H9 (cell line): ENCODE measurements around the gene ROBO1. TPM values are rescaled to one million over a fixed set of nuclear protein-coding genes. Genes with fewer than 3 reads are reported as not detected.
"Not testable (repeated sequence)": the region's sequence is repeated elsewhere in the genome, so short reads cannot be mapped to it uniquely, and the experiment has no call there.

Experiments used
- DNase-seq: peaks from one replicate; pipeline ENCODE4 v3.0.0-alpha.2; 2017
- H2AFZ ChIP-seq: one replicate; pipeline ENCODE4 v1.6.1; 2013; ENCODE audit warnings: mild to moderate bottlenecking, low read length, control low read depth, moderate library complexity
- H2AK5ac ChIP-seq: 2 replicates; pipeline ENCODE4 v1.6.1; 2013; ENCODE audit warnings: low read length, control low read depth, mixed read lengths; ENCODE audit not compliant: insufficient read length
- H2BK120ac ChIP-seq: one replicate; pipeline ENCODE4 v1.6.1; 2013; ENCODE audit warnings: low read depth, mild to moderate bottlenecking, low read length, control low read depth, inconsistent platforms; ENCODE audit not compliant: poor library complexity, severe bottlenecking
- H2BK12ac ChIP-seq: 2 replicates; pipeline ENCODE4 v1.6.1; 2013; ENCODE audit warnings: low read length, control low read depth, mixed read lengths, low read depth; ENCODE audit not compliant: insufficient read length
- H2BK15ac ChIP-seq: 2 replicates; pipeline ENCODE4 v1.6.1; 2013; ENCODE audit warnings: low read depth, low read length, control low read depth
- H2BK20ac ChIP-seq: one replicate; pipeline ENCODE4 v1.6.1; 2013; ENCODE audit warnings: low read depth, mild to moderate bottlenecking, low read length, control low read depth, inconsistent platforms; ENCODE audit not compliant: poor library complexity, severe bottlenecking
- H2BK5ac ChIP-seq: 2 replicates; pipeline ENCODE4 v1.6.1; 2013; ENCODE audit warnings: low read length, control low read depth, mixed read lengths; ENCODE audit not compliant: insufficient read length
- H3K14ac ChIP-seq: 2 replicates; pipeline ENCODE4 v1.6.1; 2013; ENCODE audit warnings: low read length, control low read depth; ENCODE audit not compliant: insufficient read depth
- H3K18ac ChIP-seq: 2 replicates; pipeline ENCODE4 v1.6.1; 2013; ENCODE audit warnings: low read depth, mild to moderate bottlenecking, mixed read lengths, low read length, control low read depth; ENCODE audit not compliant: insufficient read length
- H3K23ac ChIP-seq: 2 replicates; pipeline ENCODE4 v1.6.1; 2013; ENCODE audit warnings: low read length, control low read depth, mixed read lengths, low read depth; ENCODE audit not compliant: insufficient read length
- H3K23me2 ChIP-seq: 2 replicates; pipeline ENCODE4 v1.6.1; 2013; ENCODE audit warnings: low read depth, mild to moderate bottlenecking, mixed read lengths, low read length, control low read depth; ENCODE audit not compliant: insufficient read length, poor library complexity, severe bottlenecking
- H3K27ac ChIP-seq: 2 replicates; pipeline ENCODE4 v1.5.1; 2013; ENCODE audit warnings: low read length, control low read depth, mixed read lengths, low read depth; ENCODE audit not compliant: insufficient read length
- H3K27me3 ChIP-seq: 2 replicates; pipeline ENCODE4 v1.6.1; 2013; ENCODE audit warnings: low read length, control low read depth, inconsistent platforms; ENCODE audit not compliant: insufficient read depth
- H3K4ac ChIP-seq: 2 replicates; pipeline ENCODE4 v1.6.1; 2013; ENCODE audit warnings: low read depth, mild to moderate bottlenecking, control low read depth, inconsistent platforms, low read length, moderate library complexity
- H3K4me1 ChIP-seq: 2 replicates; pipeline ENCODE4 v1.6.1; 2013; ENCODE audit warnings: low read length, control low read depth, inconsistent platforms; ENCODE audit not compliant: insufficient read depth
- H3K4me2 ChIP-seq: 2 replicates; pipeline ENCODE4 v1.6.1; 2013; ENCODE audit warnings: low read length, control low read depth, mixed read lengths; ENCODE audit not compliant: insufficient read length, insufficient read depth
- H3K56ac ChIP-seq: 2 replicates; pipeline ENCODE4 v1.6.1; 2013; ENCODE audit warnings: low read depth, mild to moderate bottlenecking, mixed read lengths, low read length, control low read depth; ENCODE audit not compliant: insufficient read length
- H3K79me1 ChIP-seq: 2 replicates; pipeline ENCODE4 v1.6.1; 2013; ENCODE audit warnings: low read depth, mild to moderate bottlenecking, moderate library complexity, low read length, control low read depth, inconsistent platforms; ENCODE audit not compliant: insufficient read depth, poor library complexity, severe bottlenecking
- H3K79me2 ChIP-seq: 2 replicates; pipeline ENCODE4 v1.6.1; 2013; ENCODE audit warnings: low read length, control low read depth, inconsistent platforms; ENCODE audit not compliant: insufficient read depth
- H3K9ac ChIP-seq: 2 replicates; pipeline ENCODE4 v1.6.1; 2013; ENCODE audit warnings: low read length, control low read depth, mixed read lengths; ENCODE audit not compliant: insufficient read length; ENCODE audit errors: extremely low read depth
- H3K9me3 ChIP-seq: one replicate; pipeline ENCODE4 v1.6.1; 2013; ENCODE audit warnings: low read depth, low read length, inconsistent platforms; ENCODE audit not compliant: control insufficient read depth
- H3T11ph ChIP-seq: one replicate; pipeline ENCODE4 v1.6.1; 2013; ENCODE audit warnings: mild to moderate bottlenecking, low read length, control low read depth, inconsistent platforms
- H4K20me1 ChIP-seq: one replicate; pipeline ENCODE4 v1.6.1; 2013; ENCODE audit not compliant: control insufficient read depth, insufficient read length, insufficient read depth
- H4K5ac ChIP-seq: 2 replicates; pipeline ENCODE4 v1.6.1; 2013; ENCODE audit warnings: low read depth, mild to moderate bottlenecking, mixed read lengths, low read length, control low read depth; ENCODE audit not compliant: insufficient read length
- H4K8ac ChIP-seq: replicated peaks from 2 replicates; pipeline ENCODE4 v1.6.1; 2013; ENCODE audit warnings: low read length, control low read depth, mixed read lengths, low read depth; ENCODE audit not compliant: insufficient read length
- H4K91ac ChIP-seq: 2 replicates; pipeline ENCODE4 v1.6.1; 2013; ENCODE audit warnings: low read depth, mild to moderate bottlenecking, moderate library complexity, mixed read lengths, low read length, control low read depth; ENCODE audit not compliant: insufficient read length
- H3K27ac Mint-ChIP-seq, 3 experiments: 2 replicates in 2 of 3; 3 replicates in 1 of 3; pipeline ENCODE4 v1.8.0; 2020 to 2021; ENCODE audit warnings: mixed read lengths in 3 of 3, mild to moderate bottlenecking in 1 of 3, moderate library complexity in 1 of 3
- H3K27me3 Mint-ChIP-seq: 2 replicates; pipeline ENCODE4 v1.8.0; 2021; ENCODE audit warnings: low read depth, mild to moderate bottlenecking, moderate library complexity, mixed read lengths
- H3K36me3 Mint-ChIP-seq, 3 experiments: 2 replicates in 2 of 3; 3 replicates in 1 of 3; pipeline ENCODE4 v1.8.0; 2020 to 2021; ENCODE audit warnings: low read depth in 3 of 3, mixed read lengths in 3 of 3; ENCODE audit not compliant: insufficient read depth in 1 of 3
- H3K4me1 Mint-ChIP-seq, 2 experiments: 2 replicates each; pipeline ENCODE4 v1.8.0; 2020; ENCODE audit warnings: mixed read lengths in 2 of 2
- H3K4me3 Mint-ChIP-seq, 2 experiments: 2 replicates in 1 of 2; 3 replicates in 1 of 2; pipeline ENCODE4 v1.8.0; 2020 to 2021; ENCODE audit warnings: mild to moderate bottlenecking in 2 of 2, mixed read lengths in 2 of 2, moderate library complexity in 1 of 2
- H3K9me3 Mint-ChIP-seq, 2 experiments: 2 replicates in 1 of 2; 3 replicates in 1 of 2; pipeline ENCODE4 v1.8.0; 2020; ENCODE audit warnings: mild to moderate bottlenecking in 2 of 2, mixed read lengths in 2 of 2, moderate library complexity in 1 of 2
- CTCF ChIP-seq: fragments of 200-600 bp; sonication (generic); conservative IDR thresholded peaks from 3 replicates; pipeline ENCODE4 v1.8.0; 2021; ENCODE audit warnings: antibody characterized with exemption, mild to moderate bottlenecking
- WGBS: extraction: QIAGEN DNeasy Blood & Tissue Kit; methylation state at CpG from one replicate; pipeline ENCODE4 v1.1.7; 2013; ENCODE audit warnings: missing lambda C conversion rate, low lambda C conversion rate, mixed read lengths; ENCODE audit not compliant: insufficient read length; ENCODE audit errors: extremely low coverage; 5-methylcytosine and 5-hydroxymethylcytosine counted together
- total RNA-seq: library from RNA; stranded (reverse); gene quantifications from 2 replicates; pipeline ENCODE4 v1.2.1, GENCODE V29; 2021

Gene ROBO1
- total RNA-seq, 1 experiment from 2014 or later = 62.7 TPM

GRCh38 chr3:78683284-78683683 lies 1084.5 kb downstream of the ROBO1 start:
- H3K79me1 ChIP-seq = no peaks in the 10 kb centered on the region
- WGBS = no CpG with 5 or more reads among the region's 2 CpGs
- peaks cover 5 to 10% of the 10 kb centered on the region in 2 experiments; a peak in 4 of 5 replicates for H3K9me3 Mint-ChIP-seq
- H2BK15ac ChIP-seq = no peak overlapping the region
- H3K4ac ChIP-seq = no peak overlapping the region
- no peak overlapping the region for H2AFZ ChIP-seq
- no peak overlapping the region for H2BK5ac ChIP-seq
- no peak overlapping the region for H3K23ac ChIP-seq
- H3K79me2 ChIP-seq = no peaks in the 10 kb centered on the region
- no peak overlapping the region for H2AK5ac ChIP-seq
- H4K20me1 ChIP-seq = no peaks in the 10 kb centered on the region
- no peak overlapping the region for H2BK120ac ChIP-seq
- H3K56ac ChIP-seq = no peak overlapping the region
- H4K8ac ChIP-seq = no peak overlapping the region
- H2BK20ac ChIP-seq = no peak overlapping the region
- H3K18ac ChIP-seq = no peak overlapping the region
- H4K91ac ChIP-seq = no peak overlapping the region
- no peaks in the 10 kb centered on the region for H3K9me3 ChIP-seq
- no peak overlapping the region for H4K5ac ChIP-seq
- no peaks in the 10 kb centered on the region for H3K4me1 ChIP-seq
- no peak overlapping the region for H3K4me3 Mint-ChIP-seq
- H3K14ac ChIP-seq = no peak overlapping the region
- H2BK12ac ChIP-seq = no peak overlapping the region
- H3K4me1 Mint-ChIP-seq = no peaks in the 10 kb centered on the region
- no peak overlapping the region for H3K4me2 ChIP-seq
- no peak for DNase-seq
- H3K27me3 ChIP-seq = no peaks in the 10 kb centered on the region
- TF ChIP-seq CTCF = no peak
- peaks cover 20 to 27% (median 25%) of the 10 kb centered on the region in 3 experiments for H3K36me3 Mint-ChIP-seq
- no peak overlapping the region for H3T11ph ChIP-seq
- H3K27ac ChIP-seq = no peak overlapping the region
- no peak overlapping the region for H3K9ac ChIP-seq
- no peak overlapping the region for H3K27ac Mint-ChIP-seq
- no peaks in the 10 kb centered on the region for H3K27me3 Mint-ChIP-seq
- H3K23me2 ChIP-seq = no peaks in the 10 kb centered on the region

- H2BK120ac ChIP-seq, H2BK15ac ChIP-seq, H3K4me1 Mint-ChIP-seq, H3K18ac ChIP-seq, DNase-seq, H3K4me1 ChIP-seq, H3K56ac ChIP-seq, H4K20me1 ChIP-seq, H2BK20ac ChIP-seq, H2AFZ ChIP-seq, H3K4me3 Mint-ChIP-seq, H3K4ac ChIP-seq, H4K8ac ChIP-seq, H3K27me3 Mint-ChIP-seq, H2BK5ac ChIP-seq, H3K23ac ChIP-seq, H3T11ph ChIP-seq, H4K5ac ChIP-seq, H3K9me3 ChIP-seq, H3K14ac ChIP-seq, H3K27me3 ChIP-seq, H2BK12ac ChIP-seq, H3K27ac Mint-ChIP-seq, H3K9ac ChIP-seq, H3K23me2 ChIP-seq, H2AK5ac ChIP-seq, H3K27ac ChIP-seq, H3K79me2 ChIP-seq, H3K4me2 ChIP-seq, H3K79me1 ChIP-seq, H4K91ac ChIP-seq: not testable (repeated sequence)
- Mint-ChIP-seq H3K9me3 (peaks cover 9 to 14% of the 10 kb centered on the region in 2 experiments), H3K36me3 (peaks cover 27 to 28% (median 28%) of the 10 kb centered on the region in 3 experiments)
- no CpG with 5 or more reads among the region's 25 CpGs for WGBS
These were observed 1092.5 kb downstream of the ROBO1 start for GRCh38 chr3:78675119-78675805.
